ENCODE data around the gene PSEN1. TPM values are rescaled to one million over a fixed set of nuclear protein-coding genes. Genes with fewer than 3 reads are reported as not detected.

The PSEN1 gene
- total and polyA plus RNA-seq, 2 of the 8 experiments (the other 6 are each of a cell fraction or from before 2014, with no cell fraction given): 10.1 to 38.7 TPM

DNA sequence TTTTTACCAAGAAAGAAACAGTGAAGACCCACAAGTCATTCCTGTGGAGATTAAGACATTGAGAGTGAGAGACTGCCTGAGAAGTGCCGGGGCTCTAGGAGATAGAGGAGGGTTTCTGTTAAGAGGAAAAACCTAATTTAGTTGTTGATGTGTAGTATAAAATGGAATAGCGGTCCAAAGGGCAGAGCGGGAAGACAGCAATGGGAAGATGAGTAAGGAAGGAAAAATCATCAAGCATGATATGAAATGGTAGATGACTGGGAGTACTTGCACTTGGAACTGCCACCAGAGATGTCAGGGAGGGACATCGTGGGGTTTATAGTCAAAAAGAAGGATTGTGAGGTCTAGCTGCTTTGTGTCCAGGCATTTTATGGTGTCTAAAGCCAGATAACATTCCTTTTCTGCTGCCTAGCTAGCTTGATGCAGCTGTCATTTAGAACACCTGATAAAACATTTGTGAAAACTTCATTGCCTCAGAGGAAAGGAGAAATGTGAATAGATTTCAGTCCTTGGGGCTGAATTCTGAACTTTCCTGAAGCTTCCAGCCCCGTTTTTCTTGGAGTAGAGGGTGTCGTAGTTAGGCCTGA is 20.1 kb upstream of the PSEN1 start:
- peaks cover 7% of the 10 kb centered on the region in 2 experiments for H4K20me1 ChIP-seq (replicated peaks in 1 of 2; ENCODE audit: control insufficient read depth in 1 of 2, insufficient read depth in 2 of 2, low read length in 2 of 2)
- no peaks in the 10 kb centered on the region for H3K23me2 ChIP-seq (ENCODE audit: low read depth, low read length)
- H2AK5ac ChIP-seq (ENCODE audit: low read depth, low read length): no peak overlapping the region
- POLR2A ChIA-PET (ENCODE audit: partially characterized antibody): interaction anchor here (0.8 to 1.8 kb wide), 8 partner anchors 10 to 88 kb away, joined by 3 to 9 read pairs (median 5); partner anchors contain the start of genes PSEN1 and RBM25
- no peak overlapping the region for H2BK15ac ChIP-seq (ENCODE audit: low read length)
- H3K79me2 ChIP-seq (ENCODE audit: control insufficient read depth in 1 of 2, insufficient read depth in 2 of 2, low read length in 2 of 2): peaks cover 0 to 10% of the 10 kb centered on the region in 2 experiments; a peak in 1 of 4 replicates
- H3K4me3 ChIP-seq (ENCODE audit: extremely low read depth in 1 of 4, insufficient read depth in 2 of 4, low read depth in 3 of 4, low read length in 4 of 4): no peak overlapping the region
- no peak overlapping the region for H2BK5ac ChIP-seq (ENCODE audit: low read depth, low read length)
- no peak overlapping the region for H3K14ac ChIP-seq (ENCODE audit: insufficient read length)
- no peaks in the 10 kb centered on the region; a peak in 1 of 4 replicates for H3K9me3 ChIP-seq (ENCODE audit: insufficient read depth in 2 of 2, low read depth in 1 of 2, low read length in 1 of 2)
- H2BK12ac ChIP-seq (ENCODE audit: low read depth, low read length): no peak overlapping the region
- CTCF ChIA-PET (ENCODE audit: partially characterized antibody): interaction anchor here (0.8 to 1.0 kb wide), 3 partner anchors 16 to 57 kb away, joined by 3 read pairs; no protein-coding TSS in a partner anchor
- TF ChIP-seq SRF (IDR thresholded peaks at IDR 0.05; ENCODE audit: low read depth, low read length) (no peak), KDM5A (IDR thresholded peaks at IDR 0.05; ENCODE audit: low read length) (no peak), CHD2 (IDR thresholded peaks at IDR 0.05; ENCODE audit: low read length) (no peak), RFX5 (IDR thresholded peaks at IDR 0.05; ENCODE audit: borderline replicate concordance, low read depth, low read length) (no peak), JUND (IDR thresholded peaks at IDR 0.05; ENCODE audit: low read length) (no peak)
- TF ChIP-seq, protein P1, sequence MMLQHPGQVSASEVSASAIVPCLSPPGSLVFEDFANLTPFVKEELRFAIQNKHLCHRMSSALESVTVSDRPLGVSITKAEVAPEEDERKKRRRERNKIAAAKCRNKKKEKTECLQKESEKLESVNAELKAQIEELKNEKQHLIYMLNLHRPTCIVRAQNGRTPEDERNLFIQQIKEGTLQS (IDR thresholded peaks at IDR 0.05; ENCODE audit: insufficient read depth, low read depth, low read length): no peak
- no peak overlapping the region for H3K4ac ChIP-seq (replicated peaks; ENCODE audit: insufficient read length, low read depth, low read length)
- H3K4me2 ChIP-seq (ENCODE audit: insufficient read depth in 1 of 2, low read depth in 2 of 2, low read length in 2 of 2): no peak overlapping the region
- 85% methylated on average over 6 of the region's 6 CpGs; no CpG with 5 or more reads in 1 of the 2 experiments for WGBS, 2 experiments (ENCODE audit: extremely low coverage in 1 of 2, insufficient coverage in 1 of 2, insufficient read length in 1 of 2, insufficient replicate concordance in 2 of 2, low coverage in 1 of 2, low lambda C conversion rate in 2 of 2, missing lambda C conversion rate in 1 of 2)
- no peak overlapping the region for H3K27ac ChIP-seq (ENCODE audit: low read depth, low read length)
- no peak overlapping the region for H2BK120ac ChIP-seq (replicated peaks; ENCODE audit: low read depth, low read length)
- no peaks in the 10 kb centered on the region for H3K4me1 ChIP-seq (replicated peaks in 1 of 4; ENCODE audit: control insufficient read depth in 3 of 4, insufficient read depth in 4 of 4, low read length in 3 of 4)
- no peak overlapping the region for H3K23ac ChIP-seq (ENCODE audit: insufficient read length)
- no peak overlapping the region for H3K9ac ChIP-seq (replicated peaks in 1 of 4; ENCODE audit: extremely low read depth in 1 of 4, low read depth in 3 of 4, low read length in 3 of 4)
- DNase-seq (ENCODE audit: low read depth in 1 of 2, low spot score in 2 of 2) (no peak), FAIRE-seq (no peak)
- H3K36me3 ChIP-seq (ENCODE audit: control insufficient read depth in 2 of 4, insufficient read depth in 4 of 4, low read length in 3 of 4): peaks cover 40 to 88% (median 74%) of the 10 kb centered on the region in 4 experiments
- H3K56ac ChIP-seq (replicated peaks; ENCODE audit: insufficient read length, low read depth, low read length): no peak overlapping the region
- no peak overlapping the region for H3K18ac ChIP-seq (ENCODE audit: extremely low read depth, low read length)
- H4K91ac ChIP-seq (replicated peaks; ENCODE audit: insufficient read length, low read length): no peak overlapping the region
- H2AFZ ChIP-seq (ENCODE audit: low read length): no peak overlapping the region
- no peak overlapping the region for H4K5ac ChIP-seq (ENCODE audit: insufficient read length, low read depth, low read length)
- H4K8ac ChIP-seq (ENCODE audit: extremely low read depth, insufficient read depth, low read length): no peak overlapping the region
- H2BK20ac ChIP-seq (ENCODE audit: low read length): no peak overlapping the region
- no peaks in the 10 kb centered on the region for H3K79me1 ChIP-seq (ENCODE audit: low read depth, low read length)
- H3K27me3 ChIP-seq (replicated peaks in 1 of 4; ENCODE audit: control insufficient read depth in 3 of 4, extremely low read depth in 1 of 4, insufficient read depth in 3 of 4, low read length in 3 of 4): no peaks in the 10 kb centered on the region

All from H1 (cell line).